Esophagus (tissue), 2 donors: Measurements from ENCODE around the gene SLC25A34. TPM values are rescaled to one million over a fixed set of nuclear protein-coding genes. Genes with fewer than 3 reads are reported as not detected.

Experiments used
- H3K27ac ChIP-seq, 2 donors: one replicate each; pipeline ENCODE4 v1.5.1; 2013; ENCODE audit warnings: low read depth in 2 of 2, mild to moderate bottlenecking in 2 of 2, inconsistent platforms in 1 of 2, low read length in 1 of 2, moderate library complexity in 1 of 2
- H3K27me3 ChIP-seq, 2 donors: one replicate each; pipeline ENCODE4 v1.6.1; 2013; ENCODE audit warnings: low read length in 2 of 2, control low read depth in 1 of 2, mild to moderate bottlenecking in 1 of 2; ENCODE audit not compliant: insufficient read depth in 2 of 2, control insufficient read depth in 1 of 2
- H3K36me3 ChIP-seq, 2 donors: one replicate each; pipeline ENCODE4 v1.6.1; 2013; ENCODE audit warnings: low read length in 1 of 2; ENCODE audit not compliant: control insufficient read depth in 2 of 2, insufficient read depth in 2 of 2
- H3K4me1 ChIP-seq, 2 donors: one replicate each; pipeline ENCODE4 v1.6.1; 2013; ENCODE audit warnings: low read length in 1 of 2; ENCODE audit not compliant: control insufficient read depth in 2 of 2, insufficient read depth in 2 of 2
- H3K4me3 ChIP-seq, 2 donors: one replicate each; pipeline ENCODE4 v1.5.1; 2013; ENCODE audit warnings: low read length in 2 of 2, mild to moderate bottlenecking in 2 of 2, low read depth in 1 of 2, moderate library complexity in 1 of 2
- H3K9me3 ChIP-seq, 2 donors: one replicate each; pipeline ENCODE4 v1.6.1; 2013; ENCODE audit warnings: mild to moderate bottlenecking in 2 of 2, low read depth in 1 of 2, low read length in 1 of 2, moderate library complexity in 1 of 2; ENCODE audit not compliant: control insufficient read depth in 2 of 2, insufficient read depth in 1 of 2
- WGBS, 2 donors: extraction: QIAGEN DNeasy Blood & Tissue Kit; methylation state at CpG; one replicate each; pipeline ENCODE4 v1.1.7; 2013; 5-methylcytosine and 5-hydroxymethylcytosine counted together
- polyA plus RNA-seq, 2 donors: library from polyadenylated mRNA; stranded (reverse); fragments of 200-250 nt; gene quantifications; one replicate each; pipeline ENCODE4 v1.2.3, GENCODE V29; 2013
- donor health status: healthy with polysubstance abuse.
- donor health status: Bipolar disorder and iron deficiency.

Gene SLC25A34
- polyA plus RNA-seq, 2 donors: 0.46 to 2.7 TPM

GRCh38 chr1:15737324-15738319, 1.6 kb downstream of the SLC25A34 start:
- Histone ChIP-seq H3K9me3 (no peaks in the 10 kb centered on the region), H3K36me3 (peaks cover 14 to 18% of the 10 kb centered on the region in 2 donors), H3K27me3 (no peaks in the 10 kb centered on the region), H3K4me3 (no peak overlapping the region), H3K27ac (no peak overlapping the region), H3K4me1 (peaks cover 10 to 31% of the 10 kb centered on the region in 2 donors)
- 63 to 69% methylated on average over 20 of the region's 20 CpGs for WGBS, 2 donors

- Histone ChIP-seq H3K4me3 (no peak overlapping the region), H3K27ac (no peak overlapping the region), H3K27me3 (no peaks in the 10 kb centered on the region), H3K9me3 (no peaks in the 10 kb centered on the region), H3K36me3 (peaks cover 7 to 9% of the 10 kb centered on the region in 2 donors), H3K4me1 (peaks cover 10 to 28% of the 10 kb centered on the region in 2 donors)
- WGBS, 2 donors: 76 to 83% methylated on average over 15 of the region's 15 CpGs
Observed at GRCh38 chr1:15738416-15739113, 2.5 kb downstream of the SLC25A34 start.

- H3K4me3 ChIP-seq: no peak overlapping the region
- H3K27ac ChIP-seq: no peak overlapping the region
- WGBS, 2 donors: 87 to 92% methylated on average over 16 of the region's 16 CpGs
- H3K27me3 ChIP-seq: no peaks in the 10 kb centered on the region
- peaks cover under 1 to 2% of the 10 kb centered on the region in 2 donors for H3K36me3 ChIP-seq
- peaks cover 10 to 28% of the 10 kb centered on the region in 2 donors for H3K4me1 ChIP-seq
- H3K9me3 ChIP-seq: no peaks in the 10 kb centered on the region
Observed at GRCh38 chr1:15739259-15739658, 3.2 kb downstream of the SLC25A34 start.

GRCh38 chr1:15739745-15740144, 3.7 kb downstream of the SLC25A34 start:
- Histone ChIP-seq H3K27ac (no peak overlapping the region), H3K4me1 (peaks cover 8 to 27% of the 10 kb centered on the region in 2 donors), H3K4me3 (no peak overlapping the region), H3K36me3 (no peaks in the 10 kb centered on the region), H3K27me3 (no peaks in the 10 kb centered on the region), H3K9me3 (no peaks in the 10 kb centered on the region)
- 83 to 90% methylated on average over 7 of the region's 7 CpGs for WGBS, 2 donors

- H3K4me1 ChIP-seq: peaks cover 6 to 16% of the 10 kb centered on the region in 2 donors
- no peaks in the 10 kb centered on the region for H3K36me3 ChIP-seq
- H3K9me3 ChIP-seq: no peaks in the 10 kb centered on the region
- H3K27me3 ChIP-seq: no peaks in the 10 kb centered on the region
- peak overlapping the region in 1 of 2 donors; percentile 13 for H3K4me3 ChIP-seq
- H3K27ac ChIP-seq: peak overlapping the region; percentile 14 to 45
- 43 to 45% methylated on average over 27 of the region's 27 CpGs for WGBS, 2 donors
Observed at GRCh38 chr1:15740924-15741850, 5.1 kb downstream of the SLC25A34 start.

GRCh38 chr1:15742339-15742801, 6.3 kb downstream of the SLC25A34 start, which contains the start of gene TMEM82:
Gene TMEM82, plus strand, starts transcription at chr1:15742499. Its CDS starts 61 bp downstream, at chr1:15742560.
- H3K4me3 ChIP-seq: no peak within 1 kb of the TSS
- H3K36me3 ChIP-seq: no peaks in the 10 kb centered on the region
- H3K27me3 ChIP-seq: no peaks in the 10 kb centered on the region
- peak within 1 kb of the TSS in 1 of 2 donors; percentile 45 for H3K27ac ChIP-seq
- WGBS, 2 donors: 32 to 40% methylated on average over 14 of the region's 14 CpGs
- peaks cover 6 to 9% of the 10 kb centered on the region in 2 donors for H3K4me1 ChIP-seq
- no peaks in the 10 kb centered on the region for H3K9me3 ChIP-seq

- Histone ChIP-seq H3K27ac (no peak overlapping the region), H3K4me3 (no peak overlapping the region), H3K36me3 (no peaks in the 10 kb centered on the region), H3K4me1 (peaks cover 0 to 5% of the 10 kb centered on the region in 2 donors), H3K27me3 (no peaks in the 10 kb centered on the region), H3K9me3 (no peaks in the 10 kb centered on the region)
- WGBS, 2 donors: 84 to 87% methylated on average over 30 of the region's 30 CpGs
Observed at GRCh38 chr1:15744122-15744679, 8.1 kb downstream of the SLC25A34 start.

GRCh38 chr1:15747378-15747777, 11.3 kb downstream of the SLC25A34 start:
- Histone ChIP-seq H3K4me1 (peaks cover 0 to 3% of the 10 kb centered on the region in 2 donors), H3K27ac (no peak overlapping the region), H3K27me3 (no peaks in the 10 kb centered on the region), H3K9me3 (no peaks in the 10 kb centered on the region), H3K4me3 (no peak overlapping the region), H3K36me3 (no peaks in the 10 kb centered on the region)
- WGBS, 2 donors: 63 to 68% methylated on average over 8 of the region's 8 CpGs
